K562 (cell line): ENCODE data around the gene ADGRB2. TPM values are rescaled to one million over a fixed set of nuclear protein-coding genes. Genes with fewer than 3 reads are reported as not detected.

Experiments
- BRCA1 ChIP-seq, 2 experiments: fragments of 450-650 bp in 1 of 2; sonication (generic) in 1 of 2; formaldehyde crosslinking in 1 of 2; IDR thresholded peaks; 2 replicates each; pipeline versions ENCODE4 v1.5.0 to v1.6.1; 2017 to 2020; ENCODE audit warnings: mild to moderate bottlenecking in 1 of 2, missing genetic modification reagents in 1 of 2
- BRD9 ChIP-seq: fragments of 450-650 bp; IDR thresholded peaks from 2 replicates; pipeline ENCODE4 v1.6.1; 2018; ENCODE audit warnings: low read depth; ENCODE audit not compliant: partially characterized antibody
- CHD2 ChIP-seq: IDR thresholded peaks from 2 replicates; pipeline ENCODE4 v1.6.1; 2011; ENCODE audit warnings: low read depth, low read length
- EP400 ChIP-seq: fragments of 450-650 bp; IDR thresholded peaks from 2 replicates; pipeline ENCODE4 v1.6.1; 2017; ENCODE audit warnings: antibody characterized with exemption, mild to moderate bottlenecking, moderate library complexity
- ESRRB ChIP-seq: fragments of 250-450 bp; sonication (Bioruptor Pico); IDR thresholded peaks from 2 replicates; pipeline ENCODE4 v1.5.0; 2020; ENCODE audit warnings: mild to moderate bottlenecking, moderate library complexity, borderline replicate concordance
- GABPB2 ChIP-seq: fragments of 250-450 bp; sonication (Bioruptor Pico); conservative IDR thresholded peaks from 2 replicates; pipeline ENCODE4 v1.5.1; 2021; ENCODE audit warnings: mild to moderate bottlenecking
- HNRNPH1 ChIP-seq: fragments of 200-400 bp; formaldehyde crosslinking; optimal IDR thresholded peaks from 2 replicates; pipeline ENCODE3; 2017; ENCODE audit warnings: low read depth, mild to moderate bottlenecking, low read length, moderate library complexity
- KAT2B ChIP-seq: IDR thresholded peaks from one replicate; pipeline ENCODE4 v1.6.1; 2012; ENCODE audit warnings: low read depth, mild to moderate bottlenecking, control low read depth, inconsistent platforms, low read length, moderate library complexity
- KHSRP ChIP-seq: fragments of 450-650 bp; IDR thresholded peaks from 2 replicates; pipeline ENCODE4 v1.6.1; 2017
- LARP7 ChIP-seq: fragments of 450-650 bp; IDR thresholded peaks from 2 replicates; pipeline ENCODE4 v1.6.1; 2016
- LEF1 ChIP-seq: fragments of 450-650 bp; IDR thresholded peaks from 2 replicates; pipeline ENCODE4 v1.6.1; 2016; ENCODE audit warnings: mild to moderate bottlenecking
- MBD2 ChIP-seq: sonication (generic); IDR thresholded peaks from 2 replicates; pipeline ENCODE4 v1.6.1; 2016; ENCODE audit warnings: low read depth, borderline replicate concordance
- MCM3 ChIP-seq: fragments of 450-650 bp; IDR thresholded peaks from 2 replicates; pipeline ENCODE4 v1.6.1; 2016
- MED1 ChIP-seq: sonication (generic); formaldehyde crosslinking; IDR thresholded peaks from 2 replicates; pipeline ENCODE4 v1.8.1; 2023; ENCODE audit warnings: missing genetic modification reagents, borderline replicate concordance
- NUFIP1 ChIP-seq: fragments of 450-650 bp; IDR thresholded peaks from 2 replicates; pipeline ENCODE4 v1.6.1; 2018; ENCODE audit not compliant: partially characterized antibody
- RUNX1 ChIP-seq: sonication (generic); IDR thresholded peaks from 2 replicates; pipeline ENCODE4 v1.6.1; 2016; ENCODE audit warnings: antibody characterized with exemption, low read depth
- TBP ChIP-seq: optimal IDR thresholded peaks from 2 replicates; pipeline ENCODE3; 2011; ENCODE audit warnings: low read depth, low read length, improper control_type of control experiment
- TEAD2 ChIP-seq: fragments of 450-650 bp; IDR thresholded peaks from 2 replicates; pipeline ENCODE4 v1.6.1; 2016; ENCODE audit warnings: missing genetic modification characterization, control low read depth, missing compliant biosample characterization
- TRIM24 ChIP-seq, 2 experiments: fragments of 450-650 bp; IDR thresholded peaks; 2 replicates each; pipeline ENCODE4 v1.6.1; 2016
- ZBTB8A ChIP-seq: fragments of 450-650 bp; IDR thresholded peaks from 2 replicates; pipeline ENCODE4 v1.6.1; 2018; ENCODE audit warnings: mild to moderate bottlenecking, moderate library complexity; ENCODE audit not compliant: partially characterized antibody
- ZFP1 ChIP-seq: fragments of 450-650 bp; formaldehyde crosslinking; IDR thresholded peaks from 2 replicates; pipeline ENCODE4 v1.4.0; 2020; ENCODE audit warnings: mild to moderate bottlenecking, mixed read lengths
- ZNF445 ChIP-seq: fragments of 250-450 bp; sonication (Bioruptor Pico); IDR thresholded peaks from 2 replicates; pipeline ENCODE4 v1.4.0; 2020; ENCODE audit warnings: low read depth, mild to moderate bottlenecking, moderate library complexity
- ZSCAN29 ChIP-seq: fragments of 450-650 bp; IDR thresholded peaks from 2 replicates; pipeline ENCODE4 v1.6.1; 2017
- polyA plus RNA-seq, 8 experiments: library from polyadenylated mRNA; depleted of rRNA in 4 of 8; stranded (reverse) in 5 of 8; unstranded in 3 of 8; fragments of >200 nt; fragmentation: Nextera tagmentation in 2 of 8; fragmentation: Illumina TruSeq in 1 of 8; extraction: Ambion mirVana in 2 of 8; extraction: Trizol in 1 of 8; gene quantifications; 2 replicates each; pipeline versions ENCODE4 v1.2.1 to v1.2.3, GENCODE V29; 2011 to 2014; ENCODE audit warnings: inconsistent platforms in 1 of 8, missing spikeins in 1 of 8
- total RNA-seq, 7 experiments: library from RNA; depleted of rRNA in 6 of 7; stranded (reverse); fragments of >200 nt in 6 of 7; fragmentation: Illumina TruSeq in 2 of 7; extraction: Trizol in 2 of 7; gene quantifications; 2 replicates each; pipeline versions ENCODE4 v1.2.1 to v1.2.3, GENCODE V29; 2011 to 2021; ENCODE audit warnings: low replicate concordance in 1 of 7
- TF ChIP-seq, protein P1 (sequence below): fragments of 250-450 bp; sonication (Bioruptor Pico); IDR thresholded peaks from 2 replicates; pipeline ENCODE4 v1.4.0; 2020; ENCODE audit warnings: mild to moderate bottlenecking, moderate library complexity
- TF ChIP-seq, protein P2 (sequence below): fragments of 450-650 bp; IDR thresholded peaks from 2 replicates; pipeline ENCODE4 v1.6.1; 2018; ENCODE audit not compliant: partially characterized antibody
- TF ChIP-seq, protein P3 (sequence below): sonication (generic); formaldehyde crosslinking; IDR thresholded peaks from 2 replicates; pipeline ENCODE4 v1.8.1; 2023; ENCODE audit warnings: mild to moderate bottlenecking, missing genetic modification reagents, moderate library complexity

Gene ADGRB2
- total and polyA plus RNA-seq, 9 of the 15 experiments (the other 6 are each of a cell fraction or from before 2014, with no cell fraction given): 0.04 to 0.23 (median 0.20) TPM; not detected in 2

DNA sequence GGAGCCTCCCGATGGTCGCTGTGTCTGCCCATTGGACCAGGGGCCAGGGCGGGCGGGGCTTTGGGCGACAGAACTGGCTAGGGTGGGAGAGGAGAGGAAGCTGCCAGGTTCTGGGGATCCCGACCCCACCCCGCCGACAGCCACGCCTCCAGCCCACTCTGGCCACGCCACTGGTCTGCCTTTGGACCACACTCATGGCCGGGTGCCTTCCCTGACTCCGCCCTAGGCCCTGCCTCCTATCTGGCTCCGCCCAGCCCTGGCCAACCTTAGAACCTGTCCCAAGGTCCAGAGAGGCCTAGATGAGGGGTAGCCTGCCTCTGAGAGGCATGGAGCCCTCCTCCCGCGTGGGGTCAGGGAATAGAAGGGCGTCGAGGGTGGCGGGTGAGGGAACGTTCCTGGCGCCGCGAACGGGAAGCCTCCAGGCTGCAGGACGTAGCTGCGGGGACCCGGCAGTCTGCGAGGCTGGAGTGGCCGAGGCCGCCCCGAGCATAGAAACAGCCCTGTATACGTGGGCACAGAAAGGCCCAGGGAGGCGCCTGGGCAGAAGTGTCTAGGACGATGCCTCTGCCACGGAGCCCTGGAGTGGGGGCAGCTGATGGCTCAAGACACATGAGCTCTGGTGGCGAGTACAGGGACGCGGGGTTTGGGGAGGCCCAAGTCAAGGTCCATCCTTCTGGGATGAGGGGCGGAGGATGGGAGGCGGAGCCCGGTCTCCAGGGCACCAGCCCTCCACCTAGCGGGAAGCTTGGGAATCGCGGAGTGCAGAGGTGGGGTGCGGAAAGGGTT lies 48.9 kb downstream of the ADGRB2 start (continued):
- TF ChIP-seq TEAD2 (tag) (no peak), ZSCAN29 (no peak), MED1 (CRISPR knock-in tag) (no peak), BRCA1 (IDR thresholded peaks at IDR 0.05) (no peak), BRCA1 (CRISPR knock-in tag; IDR thresholded peaks at IDR 0.05) (no peak), LEF1 (no peak), GABPB2 (CRISPR knock-in tag) (no peak), EP400 (no peak), BRD9 (no peak), HNRNPH1 (no peak), ZNF445 (CRISPR knock-in tag) (no peak), TBP (no peak), LARP7 (no peak), MBD2 (no peak), ESRRB (CRISPR knock-in tag) (no peak), KHSRP (no peak), RUNX1 (no peak), ZBTB8A (no peak), NUFIP1 (no peak), ZFP1 (CRISPR knock-in tag) (no peak), MCM3 (no peak), CHD2 (no peak), KAT2B (no peak), TRIM24 (IDR thresholded peaks at IDR 0.05) (no peak)
- TF ChIP-seq, protein P1, sequence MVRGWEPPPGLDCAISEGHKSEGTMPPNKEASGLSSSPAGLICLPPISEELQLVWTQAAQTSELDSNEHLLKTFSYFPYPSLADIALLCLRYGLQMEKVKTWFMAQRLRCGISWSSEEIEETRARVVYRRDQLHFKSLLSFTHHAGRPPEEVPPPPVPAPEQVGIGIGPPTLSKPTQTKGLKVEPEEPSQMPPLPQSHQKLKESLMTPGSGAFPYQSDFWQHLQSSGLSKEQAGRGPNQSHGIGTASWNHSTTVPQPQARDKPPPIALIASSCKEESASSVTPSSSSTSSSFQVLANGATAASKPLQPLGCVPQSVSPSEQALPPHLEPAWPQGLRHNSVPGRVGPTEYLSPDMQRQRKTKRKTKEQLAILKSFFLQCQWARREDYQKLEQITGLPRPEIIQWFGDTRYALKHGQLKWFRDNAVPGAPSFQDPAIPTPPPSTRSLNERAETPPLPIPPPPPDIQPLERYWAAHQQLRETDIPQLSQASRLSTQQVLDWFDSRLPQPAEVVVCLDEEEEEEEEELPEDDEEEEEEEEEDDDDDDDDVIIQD (CRISPR knock-in tag): no peak
- TF ChIP-seq, protein P2, sequence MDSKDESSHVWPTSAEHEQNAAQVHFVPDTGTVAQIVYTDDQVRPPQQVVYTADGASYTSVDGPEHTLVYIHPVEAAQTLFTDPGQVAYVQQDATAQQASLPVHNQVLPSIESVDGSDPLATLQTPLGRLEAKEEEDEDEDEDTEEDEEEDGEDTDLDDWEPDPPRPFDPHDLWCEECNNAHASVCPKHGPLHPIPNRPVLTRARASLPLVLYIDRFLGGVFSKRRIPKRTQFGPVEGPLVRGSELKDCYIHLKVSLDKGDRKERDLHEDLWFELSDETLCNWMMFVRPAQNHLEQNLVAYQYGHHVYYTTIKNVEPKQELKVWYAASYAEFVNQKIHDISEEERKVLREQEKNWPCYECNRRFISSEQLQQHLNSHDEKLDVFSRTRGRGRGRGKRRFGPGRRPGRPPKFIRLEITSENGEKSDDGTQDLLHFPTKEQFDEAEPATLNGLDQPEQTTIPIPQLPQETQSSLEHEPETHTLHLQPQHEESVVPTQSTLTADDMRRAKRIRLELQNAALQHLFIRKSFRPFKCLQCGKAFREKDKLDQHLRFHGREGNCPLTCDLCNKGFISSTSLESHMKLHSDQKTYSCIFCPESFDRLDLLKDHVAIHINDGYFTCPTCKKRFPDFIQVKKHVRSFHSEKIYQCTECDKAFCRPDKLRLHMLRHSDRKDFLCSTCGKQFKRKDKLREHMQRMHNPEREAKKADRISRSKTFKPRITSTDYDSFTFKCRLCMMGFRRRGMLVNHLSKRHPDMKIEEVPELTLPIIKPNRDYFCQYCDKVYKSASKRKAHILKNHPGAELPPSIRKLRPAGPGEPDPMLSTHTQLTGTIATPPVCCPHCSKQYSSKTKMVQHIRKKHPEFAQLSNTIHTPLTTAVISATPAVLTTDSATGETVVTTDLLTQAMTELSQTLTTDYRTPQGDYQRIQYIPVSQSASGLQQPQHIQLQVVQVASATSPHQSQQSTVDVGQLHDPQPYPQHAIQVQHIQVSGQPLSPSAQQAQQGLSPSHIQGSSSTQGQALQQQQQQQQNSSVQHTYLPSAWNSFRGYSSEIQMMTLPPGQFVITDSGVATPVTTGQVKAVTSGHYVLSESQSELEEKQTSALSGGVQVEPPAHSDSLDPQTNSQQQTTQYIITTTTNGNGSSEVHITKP: no peak
- TF ChIP-seq, protein P3, sequence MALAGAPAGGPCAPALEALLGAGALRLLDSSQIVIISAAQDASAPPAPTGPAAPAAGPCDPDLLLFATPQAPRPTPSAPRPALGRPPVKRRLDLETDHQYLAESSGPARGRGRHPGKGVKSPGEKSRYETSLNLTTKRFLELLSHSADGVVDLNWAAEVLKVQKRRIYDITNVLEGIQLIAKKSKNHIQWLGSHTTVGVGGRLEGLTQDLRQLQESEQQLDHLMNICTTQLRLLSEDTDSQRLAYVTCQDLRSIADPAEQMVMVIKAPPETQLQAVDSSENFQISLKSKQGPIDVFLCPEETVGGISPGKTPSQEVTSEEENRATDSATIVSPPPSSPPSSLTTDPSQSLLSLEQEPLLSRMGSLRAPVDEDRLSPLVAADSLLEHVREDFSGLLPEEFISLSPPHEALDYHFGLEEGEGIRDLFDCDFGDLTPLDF (CRISPR knock-in tag): no peak
